BE2C (cell line): Measurements from ENCODE around the gene AKIRIN2.

Experiments used
- DNase-seq: peaks from one replicate; pipeline ENCODE4 v3.0.0-alpha.2; 2020
- H3K27me3 ChIP-seq: fragments of 250-450 bp; sonication (Bioruptor Pico); 2 replicates; pipeline ENCODE4 v1.5.1; 2020; ENCODE audit warnings: mild to moderate bottlenecking
- H3K36me3 ChIP-seq: fragments of 250-450 bp; sonication (Bioruptor Pico); 2 replicates; pipeline ENCODE4 v1.5.1; 2020; ENCODE audit warnings: mild to moderate bottlenecking
- H3K4me1 ChIP-seq: fragments of 250-450 bp; sonication (Bioruptor Pico); 2 replicates; pipeline ENCODE4 v1.5.1; 2020
- H3K4me3 ChIP-seq: 2 replicates; pipeline ENCODE4 v1.5.1; 2011; ENCODE audit warnings: low read depth, low read length
- H3K9me3 ChIP-seq: fragments of 250-450 bp; sonication (Bioruptor Pico); 2 replicates; pipeline ENCODE4 v1.5.1; 2020
- TF ChIP-seq, protein P1 (sequence below): IDR thresholded peaks from 2 replicates; pipeline ENCODE4 v1.5.1; 2012; ENCODE audit warnings: mild to moderate bottlenecking, low read depth, low read length

Gene AKIRIN2

DNA sequence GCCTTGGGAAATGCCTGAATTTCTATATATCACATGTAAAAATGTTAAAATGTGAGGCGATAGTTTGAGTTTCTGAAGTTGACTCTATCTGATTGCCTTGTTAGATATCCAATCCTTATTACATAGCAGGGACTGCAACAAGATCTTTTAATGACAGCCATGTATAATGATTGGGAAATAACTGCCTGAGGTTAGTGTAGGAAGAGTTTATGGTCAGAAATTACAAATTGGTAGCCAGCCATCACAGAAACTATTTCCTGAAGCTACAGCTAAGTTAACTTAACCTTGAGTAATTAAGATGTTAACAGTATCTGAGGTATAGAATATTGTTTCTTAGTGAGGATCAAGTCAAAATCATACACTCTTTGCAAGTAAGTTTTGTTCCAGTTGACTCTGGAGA is 41.0 kb downstream of the AKIRIN2 start:
- DNase-seq: no peak
- Histone ChIP-seq H3K9me3 (no peaks in the 10 kb centered on the region), H3K27me3 (no peaks in the 10 kb centered on the region), H3K4me1 (no peaks in the 10 kb centered on the region), H3K4me3 (no peak overlapping the region), H3K36me3 (peaks cover 28% of the 10 kb centered on the region)
- TF ChIP-seq, protein P1, sequence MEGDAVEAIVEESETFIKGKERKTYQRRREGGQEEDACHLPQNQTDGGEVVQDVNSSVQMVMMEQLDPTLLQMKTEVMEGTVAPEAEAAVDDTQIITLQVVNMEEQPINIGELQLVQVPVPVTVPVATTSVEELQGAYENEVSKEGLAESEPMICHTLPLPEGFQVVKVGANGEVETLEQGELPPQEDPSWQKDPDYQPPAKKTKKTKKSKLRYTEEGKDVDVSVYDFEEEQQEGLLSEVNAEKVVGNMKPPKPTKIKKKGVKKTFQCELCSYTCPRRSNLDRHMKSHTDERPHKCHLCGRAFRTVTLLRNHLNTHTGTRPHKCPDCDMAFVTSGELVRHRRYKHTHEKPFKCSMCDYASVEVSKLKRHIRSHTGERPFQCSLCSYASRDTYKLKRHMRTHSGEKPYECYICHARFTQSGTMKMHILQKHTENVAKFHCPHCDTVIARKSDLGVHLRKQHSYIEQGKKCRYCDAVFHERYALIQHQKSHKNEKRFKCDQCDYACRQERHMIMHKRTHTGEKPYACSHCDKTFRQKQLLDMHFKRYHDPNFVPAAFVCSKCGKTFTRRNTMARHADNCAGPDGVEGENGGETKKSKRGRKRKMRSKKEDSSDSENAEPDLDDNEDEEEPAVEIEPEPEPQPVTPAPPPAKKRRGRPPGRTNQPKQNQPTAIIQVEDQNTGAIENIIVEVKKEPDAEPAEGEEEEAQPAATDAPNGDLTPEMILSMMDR: no peak

GRCh38 chr6:87660226-87660911 is 41.7 kb downstream of the AKIRIN2 start:
- Histone ChIP-seq H3K4me3 (no peak overlapping the region), H3K27me3 (no peaks in the 10 kb centered on the region), H3K36me3 (peaks cover 24% of the 10 kb centered on the region), H3K4me1 (no peaks in the 10 kb centered on the region), H3K9me3 (no peaks in the 10 kb centered on the region)
- DNase-seq: no peak
- TF ChIP-seq, protein P1: no peak

DNA sequence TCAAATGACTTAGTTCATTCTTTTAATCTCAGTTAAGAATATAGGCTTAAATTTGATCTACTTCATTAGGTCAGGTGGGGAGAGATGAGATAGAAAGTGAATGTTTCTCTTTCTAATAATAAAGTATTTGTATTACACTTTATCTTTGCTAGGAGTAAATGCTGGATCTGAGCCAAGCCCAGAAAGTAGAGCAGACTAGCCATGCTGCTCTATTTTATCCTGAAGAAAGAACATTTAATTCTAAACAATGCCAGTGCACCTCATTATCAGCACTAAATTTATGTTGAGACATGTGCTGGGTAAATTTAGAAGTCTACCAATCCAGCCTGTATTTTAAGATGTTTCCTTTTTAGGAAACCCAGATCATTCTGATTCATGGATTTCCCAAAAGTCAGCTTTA is 43.5 kb downstream of the AKIRIN2 start:
- no peak for DNase-seq
- Histone ChIP-seq H3K27me3 (no peaks in the 10 kb centered on the region), H3K36me3 (peaks cover 24% of the 10 kb centered on the region), H3K4me1 (no peaks in the 10 kb centered on the region), H3K4me3 (no peak overlapping the region), H3K9me3 (no peaks in the 10 kb centered on the region)
- TF ChIP-seq, protein P1: no peak

DNA sequence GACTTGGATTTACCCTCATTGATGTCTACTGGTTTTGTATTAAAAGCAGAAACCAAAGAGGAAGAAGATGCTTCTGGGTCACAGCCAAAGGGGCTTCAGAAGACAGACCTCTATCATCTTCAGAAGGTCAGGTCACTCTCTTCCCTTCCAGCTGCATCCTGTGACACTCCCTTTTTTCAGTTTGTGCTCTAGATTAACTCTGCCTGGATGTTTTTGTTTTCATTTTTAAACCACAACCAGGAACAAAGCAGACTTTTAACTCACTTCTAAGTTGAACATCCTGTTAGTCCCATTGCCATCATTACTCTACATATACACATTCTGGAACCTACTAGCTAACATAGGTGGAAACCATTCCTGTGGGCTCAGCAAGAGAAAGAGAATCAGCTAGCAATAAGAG is 45.2 kb downstream of the AKIRIN2 start:
- Histone ChIP-seq H3K4me3 (no peak overlapping the region), H3K9me3 (no peaks in the 10 kb centered on the region), H3K36me3 (peaks cover 24% of the 10 kb centered on the region), H3K4me1 (no peaks in the 10 kb centered on the region), H3K27me3 (no peaks in the 10 kb centered on the region)
- TF ChIP-seq, protein P1: no peak
- no peak for DNase-seq

GRCh38 chr6:87655824-87656223 is 46.2 kb downstream of the AKIRIN2 start:
- Histone ChIP-seq H3K4me1 (no peaks in the 10 kb centered on the region), H3K4me3 (no peak overlapping the region), H3K27me3 (no peaks in the 10 kb centered on the region), H3K9me3 (no peaks in the 10 kb centered on the region), H3K36me3 (peaks cover 20% of the 10 kb centered on the region)
- no peak for DNase-seq
- TF ChIP-seq, protein P1: no peak

- Histone ChIP-seq H3K27me3 (no peaks in the 10 kb centered on the region), H3K36me3 (peaks cover 18% of the 10 kb centered on the region), H3K4me3 (no peak overlapping the region), H3K4me1 (no peaks in the 10 kb centered on the region), H3K9me3 (no peaks in the 10 kb centered on the region)
- DNase-seq: no peak
- TF ChIP-seq, protein P1: no peak
Observed at GRCh38 chr6:87654875-87655454, 47.1 kb downstream of the AKIRIN2 start.
